MM.1S (cell line): ENCODE measurements around the gene TMEM184B.

Experiments used
- DNase-seq: peaks from one replicate; pipeline ENCODE4 v3.0.0-alpha.2; 2015
- H2AFZ ChIP-seq: fragments of 300-600 bp; sonication (generic); 2 replicates; pipeline ENCODE4 v1.6.0; 2016; ENCODE audit warnings: antibody characterized with exemption, low read length
- H3F3A ChIP-seq: fragments of 300-600 bp; sonication (generic); 2 replicates; pipeline ENCODE4 v1.6.1; 2016; ENCODE audit warnings: mild to moderate bottlenecking, antibody characterized with exemption, low read length, moderate library complexity, mixed read lengths; ENCODE audit not compliant: insufficient read depth
- H3K27ac ChIP-seq: fragments of 300-600 bp; sonication (generic); 2 replicates; pipeline ENCODE4 v1.5.1; 2016; ENCODE audit warnings: mild to moderate bottlenecking, low read length
- H3K27me3 ChIP-seq: fragments of 300-600 bp; sonication (generic); replicated peaks from 2 replicates; pipeline ENCODE4 v1.6.0; 2016; ENCODE audit warnings: low read length; ENCODE audit not compliant: insufficient read depth
- H3K36me3 ChIP-seq: fragments of 300-600 bp; sonication (generic); replicated peaks from 2 replicates; pipeline ENCODE4 v1.6.1; 2016; ENCODE audit warnings: mild to moderate bottlenecking, low read length, mixed read lengths; ENCODE audit not compliant: insufficient read depth
- H3K4me1 ChIP-seq: fragments of 300-600 bp; sonication (generic); 2 replicates; pipeline ENCODE4 v1.6.1; 2016; ENCODE audit warnings: low read length, mixed read lengths
- H3K4me2 ChIP-seq: fragments of 300-600 bp; sonication (generic); 2 replicates; pipeline ENCODE4 v1.6.0; 2016; ENCODE audit warnings: low read depth, low read length
- H3K4me3 ChIP-seq: fragments of 300-600 bp; sonication (generic); 2 replicates; pipeline ENCODE4 v1.5.1; 2016; ENCODE audit warnings: low read length, mixed read lengths
- H3K79me2 ChIP-seq: fragments of 300-600 bp; sonication (generic); 2 replicates; pipeline ENCODE4 v1.6.1; 2016; ENCODE audit warnings: mixed run types, low read length, mixed read lengths
- H3K9ac ChIP-seq: fragments of 300-600 bp; sonication (generic); 2 replicates; pipeline ENCODE4 v1.6.1; 2016; ENCODE audit warnings: low read length, mixed read lengths
- H3K9me2 ChIP-seq: fragments of 300-600 bp; sonication (generic); replicated peaks from 2 replicates; pipeline ENCODE4 v1.6.1; 2016; ENCODE audit warnings: mild to moderate bottlenecking, low read length, mixed read lengths; ENCODE audit not compliant: insufficient read depth
- H3K9me3 ChIP-seq: fragments of 300-600 bp; sonication (generic); replicated peaks from 2 replicates; pipeline ENCODE4 v1.6.1; 2016; ENCODE audit warnings: mild to moderate bottlenecking, low read length, mixed read lengths; ENCODE audit not compliant: insufficient read depth
- H4K20me1 ChIP-seq: fragments of 300-600 bp; sonication (generic); 2 replicates; pipeline ENCODE4 v1.6.1; 2016; ENCODE audit warnings: mild to moderate bottlenecking, low read length, moderate library complexity, mixed read lengths; ENCODE audit not compliant: insufficient read depth
- EZH2 ChIP-seq: fragments of 300-600 bp; sonication (generic); optimal IDR thresholded peaks from 2 replicates; pipeline ENCODE3; 2017; ENCODE audit warnings: low read depth, mild to moderate bottlenecking, antibody characterized with exemption, low read length, mixed read lengths
- EZH2phosphoT487 ChIP-seq: fragments of 300-600 bp; sonication (generic); IDR thresholded peaks from 2 replicates; pipeline ENCODE4 v1.6.1; 2018; ENCODE audit warnings: antibody characterized with exemption, low read length
- TF ChIP-seq, protein P1 (sequence below): fragments of 300-600 bp; sonication (generic); IDR thresholded peaks from 2 replicates; pipeline ENCODE4 v1.5.1; 2016; ENCODE audit warnings: antibody characterized with exemption, low read length, mixed read lengths

TMEM184B gene

GRCh38 chr22:38218661-38219622 lies 53.9 kb downstream of the TMEM184B start:
- TF ChIP-seq EZH2phosphoT487 (no peak), EZH2 (no peak)
- TF ChIP-seq, protein P1, sequence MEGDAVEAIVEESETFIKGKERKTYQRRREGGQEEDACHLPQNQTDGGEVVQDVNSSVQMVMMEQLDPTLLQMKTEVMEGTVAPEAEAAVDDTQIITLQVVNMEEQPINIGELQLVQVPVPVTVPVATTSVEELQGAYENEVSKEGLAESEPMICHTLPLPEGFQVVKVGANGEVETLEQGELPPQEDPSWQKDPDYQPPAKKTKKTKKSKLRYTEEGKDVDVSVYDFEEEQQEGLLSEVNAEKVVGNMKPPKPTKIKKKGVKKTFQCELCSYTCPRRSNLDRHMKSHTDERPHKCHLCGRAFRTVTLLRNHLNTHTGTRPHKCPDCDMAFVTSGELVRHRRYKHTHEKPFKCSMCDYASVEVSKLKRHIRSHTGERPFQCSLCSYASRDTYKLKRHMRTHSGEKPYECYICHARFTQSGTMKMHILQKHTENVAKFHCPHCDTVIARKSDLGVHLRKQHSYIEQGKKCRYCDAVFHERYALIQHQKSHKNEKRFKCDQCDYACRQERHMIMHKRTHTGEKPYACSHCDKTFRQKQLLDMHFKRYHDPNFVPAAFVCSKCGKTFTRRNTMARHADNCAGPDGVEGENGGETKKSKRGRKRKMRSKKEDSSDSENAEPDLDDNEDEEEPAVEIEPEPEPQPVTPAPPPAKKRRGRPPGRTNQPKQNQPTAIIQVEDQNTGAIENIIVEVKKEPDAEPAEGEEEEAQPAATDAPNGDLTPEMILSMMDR, result no peak
- Histone ChIP-seq H3K79me2 (peaks cover 11% of the 10 kb centered on the region; the same call in 1 of the 2 replicates), H2AFZ (no peak overlapping the region), H3K36me3 (no peaks in the 10 kb centered on the region; the same call in 1 of the 2 replicates), H3K4me1 (peaks cover 23% of the 10 kb centered on the region), H3K27ac (peak overlapping the region; percentile 52), H3K4me3 (no peak overlapping the region), H3K9me2 (no peaks in the 10 kb centered on the region), H4K20me1 (no peaks in the 10 kb centered on the region), H3K9ac (no peak overlapping the region), H3F3A (peaks cover 17% of the 10 kb centered on the region; the same call in 1 of the 2 replicates), H3K27me3 (no peaks in the 10 kb centered on the region), H3K9me3 (no peaks in the 10 kb centered on the region), H3K4me2 (no peak overlapping the region)
- peak; percentile 66 for DNase-seq

- Histone ChIP-seq H3K9me3 (no peaks in the 10 kb centered on the region), H3K4me3 (peak overlapping the region; percentile 31; the same call in 1 of the 2 replicates), H3K4me1 (peaks cover 29% of the 10 kb centered on the region), H3K9me2 (no peaks in the 10 kb centered on the region), H3K27me3 (no peaks in the 10 kb centered on the region), H3K9ac (peak overlapping the region; percentile 1; the same call in 1 of the 2 replicates), H3F3A (peaks cover 18% of the 10 kb centered on the region; the same call in 1 of the 2 replicates), H3K4me2 (peak overlapping the region; percentile 47), H4K20me1 (no peaks in the 10 kb centered on the region), H3K27ac (peak overlapping the region; percentile 35; the same call in 1 of the 2 replicates), H3K79me2 (peaks cover 39% of the 10 kb centered on the region), H3K36me3 (no peaks in the 10 kb centered on the region), H2AFZ (no peak overlapping the region)
- no peak for TF ChIP-seq EZH2
- TF ChIP-seq, protein P1, result no peak
- TF ChIP-seq EZH2phosphoT487, result no peak
- DNase-seq, result no peak
Observed at GRCh38 chr22:38215156-38216038, 57.4 kb downstream of the TMEM184B start.

- Histone ChIP-seq H3K9me2 (no peaks in the 10 kb centered on the region), H3K36me3 (no peaks in the 10 kb centered on the region), H3K4me1 (peaks cover 29% of the 10 kb centered on the region), H2AFZ (no peak overlapping the region), H3K27ac (peak overlapping the region; percentile 42; the same call in 1 of the 2 replicates), H3F3A (peaks cover 18% of the 10 kb centered on the region; the same call in 1 of the 2 replicates), H3K9me3 (no peaks in the 10 kb centered on the region), H3K4me3 (peak overlapping the region; percentile 53), H3K27me3 (no peaks in the 10 kb centered on the region), H3K79me2 (peaks cover 47% of the 10 kb centered on the region), H3K4me2 (peak overlapping the region; percentile 55; the same call in 1 of the 2 replicates), H4K20me1 (no peaks in the 10 kb centered on the region), H3K9ac (peak overlapping the region; percentile 56)
- TF ChIP-seq EZH2phosphoT487, result no peak
- TF ChIP-seq, protein P1, result 0 out of 2 replicates have a peak, but pooled peaks have one; percentile 8
- DNase-seq, result peak; percentile 72
Observed at GRCh38 chr22:38214302-38215056, 58.3 kb downstream of the TMEM184B start.
